ENCODE data around the gene FHIT.

GRCh38 chr3:61136191-61136590, 115.1 kb downstream of the FHIT start:
- TF ChIP-seq CTCF (conservative IDR thresholded peaks at IDR 0.05) (no peak), EZH2 (IDR thresholded peaks at IDR 0.05; ENCODE audit: low read depth) (no peak)

Data from PC-9 (cell line).